ENCODE measurements around the gene GADL1. TPM values are rescaled to one million over a fixed set of nuclear protein-coding genes. Genes with fewer than 3 reads are reported as not detected.
A peak's percentile ranks its signal among the peaks of the same experiment; 100 is the strongest.

Gene GADL1
- total RNA-seq, 4 donors from 2014 or later, result 1.1 TPM; not detected in 3

DNA sequence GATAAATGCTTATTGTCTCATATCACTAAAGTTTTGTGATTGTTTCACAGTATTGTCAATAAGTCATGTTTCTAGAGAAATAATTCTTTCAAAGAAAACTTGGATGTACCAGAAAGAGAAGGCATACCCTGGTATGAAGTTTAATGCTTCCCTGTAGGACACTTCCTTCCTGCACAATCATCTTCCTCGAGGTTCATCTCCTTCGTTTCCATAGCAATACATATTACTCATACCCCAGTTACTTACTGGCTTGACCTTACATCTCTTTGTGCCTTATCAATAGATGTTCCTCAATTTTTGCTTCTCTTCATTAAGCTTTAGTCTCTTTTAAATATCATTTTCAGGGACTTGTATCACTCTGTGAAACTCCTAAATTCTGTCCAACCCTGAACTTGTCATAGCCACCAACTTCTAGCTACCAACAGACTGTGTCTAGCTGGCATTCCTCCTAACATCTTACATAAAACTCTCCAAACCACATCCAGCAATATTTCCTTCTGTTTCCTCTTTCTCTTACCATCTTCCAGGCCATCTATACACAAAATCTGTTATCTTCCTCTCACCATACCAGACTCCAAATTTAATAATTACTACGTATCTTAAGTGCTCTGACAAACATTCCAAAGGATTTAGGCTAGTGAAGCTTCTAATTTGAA lies 134.3 kb downstream of the GADL1 start:
- Histone ChIP-seq H3K27me3 (no peaks in the 10 kb centered on the region), H3K36me3 (no peaks in the 10 kb centered on the region), H3K4me1 (peaks cover 0 to 9% of the 10 kb centered on the region in 2 donors), H3K27ac (no peak overlapping the region), H3K4me3 (no peak overlapping the region), H3K9me3 (no peaks in the 10 kb centered on the region)
- no peak for DNase-seq
- no peak for TF ChIP-seq POLR2A (IDR thresholded peaks at IDR 0.05)
- TF ChIP-seq, protein P1, sequence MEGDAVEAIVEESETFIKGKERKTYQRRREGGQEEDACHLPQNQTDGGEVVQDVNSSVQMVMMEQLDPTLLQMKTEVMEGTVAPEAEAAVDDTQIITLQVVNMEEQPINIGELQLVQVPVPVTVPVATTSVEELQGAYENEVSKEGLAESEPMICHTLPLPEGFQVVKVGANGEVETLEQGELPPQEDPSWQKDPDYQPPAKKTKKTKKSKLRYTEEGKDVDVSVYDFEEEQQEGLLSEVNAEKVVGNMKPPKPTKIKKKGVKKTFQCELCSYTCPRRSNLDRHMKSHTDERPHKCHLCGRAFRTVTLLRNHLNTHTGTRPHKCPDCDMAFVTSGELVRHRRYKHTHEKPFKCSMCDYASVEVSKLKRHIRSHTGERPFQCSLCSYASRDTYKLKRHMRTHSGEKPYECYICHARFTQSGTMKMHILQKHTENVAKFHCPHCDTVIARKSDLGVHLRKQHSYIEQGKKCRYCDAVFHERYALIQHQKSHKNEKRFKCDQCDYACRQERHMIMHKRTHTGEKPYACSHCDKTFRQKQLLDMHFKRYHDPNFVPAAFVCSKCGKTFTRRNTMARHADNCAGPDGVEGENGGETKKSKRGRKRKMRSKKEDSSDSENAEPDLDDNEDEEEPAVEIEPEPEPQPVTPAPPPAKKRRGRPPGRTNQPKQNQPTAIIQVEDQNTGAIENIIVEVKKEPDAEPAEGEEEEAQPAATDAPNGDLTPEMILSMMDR (IDR thresholded peaks at IDR 0.05), result no peak
- intact Hi-C loops (cut with DNase I; ENCODE audit: low total_unique reads), result no loop called here

DNA sequence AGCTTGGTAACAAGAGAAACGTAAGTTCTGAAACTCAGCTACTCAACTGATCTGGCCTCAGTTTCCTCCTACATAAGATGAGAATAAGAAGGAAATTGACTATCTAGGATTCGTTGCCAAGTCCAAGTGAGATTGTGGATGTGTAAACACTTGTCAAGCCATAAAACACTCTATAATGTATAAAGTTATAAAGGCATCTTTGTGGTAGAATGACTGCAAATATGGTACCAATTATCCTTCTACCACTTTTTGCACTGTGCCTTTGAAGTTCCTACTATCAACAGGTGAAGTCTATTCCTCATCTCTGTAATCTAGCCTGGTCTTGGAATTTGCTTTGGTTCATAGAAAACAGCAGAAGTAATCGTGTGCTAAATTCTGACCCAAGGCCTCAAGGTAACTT lies 138.2 kb downstream of the GADL1 start:
- intact Hi-C loops (cut with DNase I; ENCODE audit: low total_unique reads), result no loop called here
- no peak for DNase-seq
- Histone ChIP-seq H3K4me1 (peaks cover 0 to 9% of the 10 kb centered on the region in 2 donors), H3K4me3 (no peak overlapping the region), H3K27me3 (no peaks in the 10 kb centered on the region), H3K36me3 (no peaks in the 10 kb centered on the region), H3K27ac (peak overlapping the region; percentile 27 to 50), H3K9me3 (no peaks in the 10 kb centered on the region)
- TF ChIP-seq POLR2A (IDR thresholded peaks at IDR 0.05), result no peak
- TF ChIP-seq, protein P1 (IDR thresholded peaks at IDR 0.05), result no peak

DNA sequence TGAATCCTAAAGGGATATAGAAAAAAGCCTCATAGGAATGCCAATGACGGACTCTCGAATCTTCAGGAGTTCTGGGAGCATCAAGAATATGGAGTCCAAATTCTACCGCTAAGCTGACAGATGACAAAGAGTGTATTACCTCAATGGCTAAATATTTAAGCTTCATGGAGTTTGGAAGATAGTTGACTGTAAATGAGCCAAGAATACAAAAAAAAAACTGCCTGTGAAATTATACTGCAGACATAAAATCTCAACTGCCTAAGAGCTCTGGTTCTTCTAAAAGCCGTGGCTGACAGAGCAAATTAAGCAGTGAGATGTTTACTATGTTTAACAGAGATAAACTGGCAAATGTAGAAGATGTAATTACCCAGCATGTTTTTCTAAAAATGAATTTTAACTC lies 140.0 kb downstream of the GADL1 start:
- no peak for DNase-seq
- TF ChIP-seq POLR2A (IDR thresholded peaks at IDR 0.05), result no peak
- TF ChIP-seq, protein P1 (IDR thresholded peaks at IDR 0.05), result no peak
- no peak overlapping the region for H3K4me3 ChIP-seq
- no peaks in the 10 kb centered on the region for H3K9me3 ChIP-seq
- H3K27me3 ChIP-seq, result no peaks in the 10 kb centered on the region
- no peaks in the 10 kb centered on the region for H3K36me3 ChIP-seq
- peaks cover 0 to 9% of the 10 kb centered on the region in 2 donors for H3K4me1 ChIP-seq
- intact Hi-C loops (cut with DNase I; ENCODE audit: low total_unique reads), result no loop called here
- peak overlapping the region; percentile 50 to 64 for H3K27ac ChIP-seq

DNA sequence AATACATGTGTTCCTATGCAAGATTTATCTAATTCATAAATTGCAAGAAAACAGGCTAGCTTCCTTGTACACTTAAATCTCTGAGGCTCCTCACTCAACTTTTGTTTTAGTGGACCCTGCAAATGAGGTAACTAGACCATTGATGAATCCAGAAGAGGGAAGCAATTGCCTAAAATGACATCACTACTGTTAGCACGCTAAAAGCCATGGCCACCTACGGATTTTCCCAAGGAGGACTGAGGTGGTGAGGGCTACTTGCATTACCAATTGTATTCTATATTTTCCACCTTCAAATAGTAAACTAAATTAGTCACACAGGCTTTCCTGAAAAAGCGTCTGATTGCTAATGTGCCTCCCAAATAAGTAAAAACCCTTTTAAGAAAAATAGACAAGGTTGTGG lies 140.7 kb downstream of the GADL1 start:
- Histone ChIP-seq H3K4me1 (peaks cover 0 to 9% of the 10 kb centered on the region in 2 donors), H3K9me3 (no peaks in the 10 kb centered on the region), H3K36me3 (no peaks in the 10 kb centered on the region), H3K27me3 (no peaks in the 10 kb centered on the region), H3K27ac (peak overlapping the region; percentile 50 to 64), H3K4me3 (no peak overlapping the region)
- TF ChIP-seq, protein P1 (IDR thresholded peaks at IDR 0.05), result no peak
- no peak for TF ChIP-seq POLR2A (IDR thresholded peaks at IDR 0.05)
- no peak for DNase-seq
- intact Hi-C loops (cut with DNase I; ENCODE audit: low total_unique reads), result no loop called here

DNA sequence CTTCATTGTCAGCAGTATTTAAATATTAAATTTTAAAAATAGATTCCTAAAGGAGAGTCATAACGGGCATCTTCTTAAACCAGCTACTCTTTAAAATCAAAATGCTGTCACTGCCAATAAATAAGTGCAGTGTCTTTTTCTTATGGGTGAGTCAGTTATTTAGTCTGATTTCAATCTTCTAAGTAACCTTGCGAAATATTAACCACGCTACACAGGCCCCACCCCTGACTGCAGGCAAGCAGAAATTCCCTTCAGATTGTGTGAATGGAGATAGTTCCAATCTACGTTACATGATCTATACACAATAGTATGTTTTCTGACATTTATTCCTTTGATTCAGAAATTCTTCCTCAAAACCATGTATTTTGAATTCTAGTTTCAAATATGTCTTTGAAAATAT lies 141.5 kb downstream of the GADL1 start:
- no peak for DNase-seq
- Histone ChIP-seq H3K27ac (no peak overlapping the region), H3K9me3 (no peaks in the 10 kb centered on the region), H3K27me3 (no peaks in the 10 kb centered on the region), H3K36me3 (no peaks in the 10 kb centered on the region), H3K4me1 (peaks cover 0 to 9% of the 10 kb centered on the region in 2 donors), H3K4me3 (no peak overlapping the region)
- TF ChIP-seq, protein P1 (IDR thresholded peaks at IDR 0.05), result no peak
- no peak for TF ChIP-seq POLR2A (IDR thresholded peaks at IDR 0.05)
- intact Hi-C loops (cut with DNase I; ENCODE audit: low total_unique reads), result no loop called here
